ENCODE results near the gene ATF6. TPM values are rescaled to one million over a fixed set of nuclear protein-coding genes. Genes with fewer than 3 reads are reported as not detected.
"Not testable (repeated sequence)": the region's sequence is repeated elsewhere in the genome, so short reads cannot be mapped to it uniquely, and the experiment has no call there.

The ATF6 gene
- total RNA-seq, 1 donor from 2014 or later: 12.6 TPM

DNA sequence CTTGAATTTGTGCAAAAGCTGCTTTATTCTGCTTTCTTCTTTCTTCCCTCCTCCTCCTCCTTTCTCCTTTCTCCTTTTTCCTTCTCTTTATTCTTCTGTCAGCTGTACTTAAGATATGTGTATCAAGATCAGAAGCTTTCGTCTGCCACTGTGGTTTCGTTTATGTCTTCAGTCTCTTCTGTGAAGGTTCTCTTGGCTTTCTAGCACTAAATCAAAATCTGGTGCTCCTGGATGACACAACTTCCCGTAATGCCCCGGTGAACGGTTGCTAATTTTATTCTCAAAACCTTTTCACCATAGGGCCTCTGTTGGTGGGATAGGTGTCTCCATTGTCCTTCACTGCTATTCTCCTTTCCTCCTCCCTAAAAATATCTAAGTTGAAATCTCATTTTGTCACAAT, 5.0 kb downstream of the ATF6 start:
- ATAC-seq (no peak), DNase-seq (ENCODE audit: missing footprints) (no peak)
- intact Hi-C loops (cut with DNase I): no loop called here

DNA sequence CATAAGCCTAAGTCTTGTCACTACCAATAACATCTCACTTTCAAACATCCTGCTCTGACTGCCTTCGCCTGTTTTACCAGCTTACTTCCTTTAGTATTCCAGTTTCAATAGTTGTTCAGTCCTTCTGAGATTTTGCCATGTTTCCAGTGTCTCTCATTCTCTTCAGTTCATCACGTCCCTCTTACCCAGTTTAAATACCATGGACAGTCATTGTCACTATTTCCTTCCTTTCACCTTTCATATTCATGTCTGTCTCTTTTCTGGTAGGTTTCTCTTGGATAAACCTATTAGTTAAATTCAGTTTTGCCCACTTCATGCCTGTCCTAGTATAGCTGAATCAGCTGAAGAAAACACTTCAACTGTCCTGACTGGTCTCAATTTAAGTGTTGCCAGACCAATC, 5.9 kb downstream of the ATF6 start:
- DNase-seq (ENCODE audit: missing footprints) (no peak), ATAC-seq (no peak)
- intact Hi-C loops (cut with DNase I): no loop called here

DNA sequence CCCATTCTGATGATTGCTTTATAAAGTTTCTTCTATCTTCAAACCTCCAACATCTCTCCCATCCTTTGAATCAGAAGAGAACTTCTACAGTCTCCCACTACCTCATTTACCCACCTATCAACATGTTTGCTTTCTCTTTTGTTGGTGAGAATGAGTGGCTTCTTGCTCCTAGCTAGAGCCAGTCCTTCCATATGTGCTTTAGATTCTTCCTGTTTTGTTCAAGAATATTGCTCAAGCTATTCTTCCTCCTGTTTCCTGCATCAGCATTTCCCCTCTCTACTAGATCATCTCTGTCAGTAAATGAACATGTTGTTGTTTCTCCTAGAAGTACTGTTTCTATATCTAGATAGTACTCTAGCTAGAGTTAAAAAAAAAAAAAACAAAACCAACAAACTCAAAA, 6.3 kb downstream of the ATF6 start:
- DNase-seq (ENCODE audit: missing footprints) (no peak), ATAC-seq (peak; percentile 63)
- intact Hi-C loops (cut with DNase I): no loop called here

DNA sequence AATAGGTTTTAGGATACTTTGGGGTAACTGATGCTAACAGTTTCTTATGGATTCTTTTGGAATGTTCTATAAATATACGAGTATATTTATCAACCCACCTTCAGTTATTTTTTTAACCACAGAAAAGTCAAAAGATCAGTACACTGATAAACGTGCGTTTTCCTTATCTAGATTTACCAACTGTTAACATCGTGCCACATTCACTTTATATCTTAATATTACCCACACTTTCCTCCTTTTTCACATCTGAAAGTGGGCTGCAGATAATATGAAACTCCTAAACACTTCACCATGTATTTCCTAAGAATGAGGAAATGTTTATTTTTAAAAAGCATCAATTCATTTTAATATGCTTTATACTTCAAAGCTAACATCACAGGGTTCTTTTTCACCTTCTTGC, 7.7 kb downstream of the ATF6 start:
- intact Hi-C loops (cut with DNase I): no loop called here
- DNase-seq (ENCODE audit: missing footprints): no peak
- ATAC-seq: no peak

DNA sequence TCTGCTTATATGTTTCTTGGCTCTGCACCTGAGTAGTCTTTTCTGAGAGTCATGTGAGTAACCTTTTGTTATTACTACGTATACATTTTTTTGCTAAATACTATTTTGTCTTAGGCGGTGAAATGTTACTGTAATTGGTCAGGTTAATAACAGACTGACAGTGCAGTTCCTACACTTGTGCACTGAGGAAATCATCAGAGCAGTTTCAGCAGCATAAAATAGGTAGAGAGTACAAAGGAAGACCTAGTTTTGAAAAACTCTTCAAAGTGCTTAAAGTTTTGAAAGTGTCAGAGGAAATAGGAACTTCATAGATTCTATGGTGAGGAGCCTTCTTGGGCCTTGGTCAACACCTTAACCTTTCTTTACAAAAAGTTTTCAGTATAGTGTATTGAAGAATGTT, 11.1 kb downstream of the ATF6 start:
- DNase-seq (ENCODE audit: missing footprints) (no peak), ATAC-seq (no peak)
- intact Hi-C loops (cut with DNase I): no loop called here

DNA sequence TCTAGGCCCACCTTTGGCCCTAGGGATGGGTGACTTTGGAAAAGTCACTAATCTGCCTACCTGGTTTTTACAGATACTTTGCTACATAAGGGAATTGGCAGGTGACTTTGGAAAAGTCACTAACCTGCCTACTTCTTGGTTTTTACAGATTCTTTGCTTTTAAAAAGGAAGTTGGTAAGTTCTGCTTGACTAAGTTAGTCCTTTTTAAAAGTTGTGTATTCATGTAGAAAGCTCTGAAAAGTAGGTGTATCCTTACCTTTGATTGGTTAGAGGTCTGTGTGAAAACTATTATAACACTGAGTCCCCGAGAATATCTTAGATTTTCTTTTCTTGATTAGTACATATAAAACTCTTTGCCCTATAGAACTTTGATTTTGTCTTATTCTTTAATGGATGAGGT, 12.4 kb downstream of the ATF6 start:
- intact Hi-C loops (cut with DNase I): no loop called here
- no peak for ATAC-seq
- DNase-seq (ENCODE audit: missing footprints): no peak

DNA sequence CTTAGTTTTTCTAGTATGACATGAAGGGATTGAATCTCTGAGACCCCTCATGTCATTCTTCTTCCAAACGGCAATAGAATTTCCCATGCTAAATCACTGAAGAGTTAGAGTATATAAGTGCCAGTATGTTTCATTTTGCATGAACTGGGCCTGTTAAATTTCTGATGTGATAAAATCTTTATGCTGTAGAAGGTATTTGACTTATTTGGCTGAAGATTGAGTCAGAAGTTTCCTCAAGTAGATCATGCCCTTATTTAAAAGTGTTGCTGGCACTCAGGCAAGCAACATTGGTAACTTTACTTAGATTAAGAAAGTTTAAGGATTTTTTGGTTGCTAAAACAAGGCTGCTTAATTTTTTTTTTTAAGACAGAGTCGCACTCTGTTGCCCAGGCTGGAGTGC, 13.3 kb downstream of the ATF6 start:
- intact Hi-C loops (cut with DNase I): no loop called here
- DNase-seq (ENCODE audit: missing footprints): no peak
- no peak for ATAC-seq

DNA sequence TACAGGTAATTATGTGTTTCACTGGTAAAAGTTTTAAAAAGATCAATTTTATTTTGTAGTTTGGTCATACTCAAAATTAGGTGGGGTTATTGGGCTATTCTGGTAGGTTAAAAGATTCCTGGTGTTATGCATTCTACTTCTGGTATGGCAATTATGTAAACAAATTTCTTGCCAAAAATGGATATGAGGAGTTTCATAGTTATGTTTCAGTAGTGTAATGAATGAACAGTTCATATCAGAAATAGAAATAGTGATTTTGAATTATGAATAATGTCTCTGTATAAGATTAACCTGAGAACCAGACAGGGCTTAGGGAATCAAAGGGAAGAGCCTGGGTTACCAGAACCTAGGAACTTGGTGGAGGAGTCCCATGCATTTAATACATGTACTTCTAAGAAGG, 15.9 kb downstream of the ATF6 start:
- DNase-seq (ENCODE audit: missing footprints): no peak
- ATAC-seq: no peak
- intact Hi-C loops (cut with DNase I): no loop called here

DNA sequence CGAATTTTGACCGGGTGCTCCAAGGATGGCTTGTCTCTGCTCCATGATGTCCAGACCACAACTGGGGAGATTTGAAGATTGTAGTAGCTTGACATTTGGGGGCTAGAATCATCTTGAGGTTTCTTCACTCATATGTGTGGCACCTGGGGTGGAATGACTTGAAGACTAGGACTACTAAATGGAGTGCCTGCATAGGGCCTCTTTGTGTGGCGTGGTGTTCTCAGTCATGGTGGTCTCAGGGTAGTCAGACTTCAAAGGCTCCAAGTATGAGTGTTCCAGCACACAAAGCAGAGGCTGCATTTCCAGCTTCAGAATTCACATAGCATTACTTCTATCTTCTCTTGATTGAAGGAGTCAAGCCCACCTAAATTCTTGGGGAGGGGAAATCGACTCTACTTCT, 16.8 kb downstream of the ATF6 start:
- ATAC-seq (no peak), DNase-seq (ENCODE audit: missing footprints) (no peak)
- intact Hi-C loops (cut with DNase I): no loop called here

DNA sequence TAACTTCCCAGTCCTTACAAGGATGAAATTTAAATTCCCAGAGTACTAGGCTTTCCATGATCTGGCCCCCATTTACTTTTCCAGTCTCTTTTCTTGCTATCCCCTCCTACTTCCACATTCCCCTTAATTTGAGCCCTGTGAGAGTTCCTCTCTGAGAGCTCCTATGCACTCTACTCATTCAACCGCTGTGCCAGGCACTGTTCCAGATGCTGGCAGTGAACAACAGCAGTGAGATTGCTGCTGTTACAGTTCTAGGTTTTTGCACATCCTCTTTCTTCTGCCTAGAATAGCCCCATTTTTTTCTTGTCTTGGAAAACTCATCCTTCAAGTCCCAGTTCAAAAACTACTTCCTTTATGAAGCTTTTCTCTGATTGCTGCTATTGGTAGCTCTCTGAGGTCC, 18.8 kb downstream of the ATF6 start:
- intact Hi-C loops (cut with DNase I): no loop called here
- ATAC-seq (peak; percentile 54), DNase-seq (ENCODE audit: missing footprints) (no peak)

DNA sequence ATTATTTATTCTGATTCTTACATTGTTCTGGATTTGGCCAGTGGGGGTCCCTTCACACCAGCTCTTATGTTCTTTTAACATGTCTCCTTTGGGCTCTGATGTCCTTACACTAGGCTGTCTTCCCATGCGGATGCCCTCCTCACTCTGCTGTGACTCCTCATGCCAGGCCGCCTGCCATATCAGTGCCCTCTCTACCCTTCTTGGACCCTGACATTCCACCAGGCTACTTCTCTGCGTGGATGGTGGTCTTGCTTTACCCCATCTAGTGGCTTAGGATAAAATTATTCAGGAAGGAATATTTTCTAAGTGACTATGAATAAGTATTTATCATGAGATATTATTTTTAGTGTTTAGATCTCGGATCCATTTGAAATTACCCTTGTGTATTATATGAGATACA, 21.2 kb downstream of the ATF6 start:
- DNase-seq (ENCODE audit: missing footprints) (no peak), ATAC-seq (no peak)
- intact Hi-C loops (cut with DNase I): no loop called here

DNA sequence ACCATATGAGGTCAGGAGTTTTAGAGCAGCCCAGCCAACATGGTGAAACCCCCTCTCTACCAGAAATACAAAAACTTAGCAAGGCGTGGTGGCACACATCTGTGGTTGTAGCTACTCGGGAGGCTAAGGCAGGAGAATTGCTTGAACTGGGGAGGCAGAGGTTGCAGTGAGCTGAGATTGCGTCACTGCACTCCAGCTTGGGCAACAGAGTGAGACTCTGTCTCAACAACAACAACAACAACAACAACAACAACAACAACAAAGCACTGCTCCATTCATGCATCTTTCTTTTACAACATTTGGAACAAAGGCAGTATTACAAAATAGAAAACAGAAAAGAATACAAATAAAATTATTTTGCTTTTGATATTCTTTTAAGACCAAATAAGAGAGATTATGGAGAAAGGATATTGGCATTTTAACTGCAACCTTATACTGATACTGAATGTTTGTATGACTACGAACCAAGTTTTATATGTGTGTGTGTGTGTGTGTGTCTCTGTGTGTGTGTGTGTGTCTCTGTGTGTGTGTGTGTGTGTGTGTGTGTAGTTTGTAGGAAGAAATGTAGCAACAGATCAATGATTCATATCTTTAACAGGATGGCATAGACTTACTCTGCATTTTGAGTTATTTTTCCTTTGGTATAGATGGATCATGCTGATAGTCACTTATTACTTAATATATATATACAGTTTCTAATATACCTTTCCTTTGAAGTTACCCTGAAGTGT, 24.6 kb downstream of the ATF6 start:
- intact Hi-C loops (cut with DNase I): no loop called here
- DNase-seq (ENCODE audit: missing footprints) (no peak), ATAC-seq (no peak)

DNA sequence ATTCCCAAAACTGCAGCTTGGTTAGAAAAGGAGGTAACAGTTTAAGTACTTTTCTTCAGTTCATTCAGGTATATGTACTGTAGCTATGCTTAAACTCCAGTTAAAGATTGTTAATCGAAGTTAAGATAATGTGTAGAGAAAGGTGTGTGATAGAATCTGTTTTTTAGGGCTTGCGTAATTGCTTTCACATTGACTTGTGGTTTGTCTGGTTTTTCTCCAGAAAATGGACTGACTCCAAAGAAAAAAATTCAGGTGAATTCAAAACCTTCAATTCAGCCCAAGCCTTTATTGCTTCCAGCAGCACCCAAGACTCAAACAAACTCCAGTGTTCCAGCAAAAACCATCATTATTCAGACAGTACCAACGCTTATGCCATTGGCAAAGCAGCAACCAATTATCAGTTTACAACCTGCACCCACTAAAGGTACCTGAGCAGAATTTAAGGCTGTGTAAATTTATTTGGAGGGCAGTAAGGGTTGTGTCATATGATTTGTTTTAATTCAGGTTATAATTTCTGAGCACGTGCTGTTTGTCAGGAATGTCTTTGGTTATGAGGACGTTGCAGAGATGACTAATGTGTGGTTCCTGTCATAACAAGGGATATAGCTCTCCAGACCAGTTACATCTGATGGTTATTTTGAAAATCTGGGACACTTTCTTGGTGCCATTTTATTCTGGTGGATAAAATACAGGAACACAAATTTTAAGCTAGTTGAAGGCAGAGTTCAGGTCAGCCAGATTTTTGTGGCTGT, 26.0 kb downstream of the ATF6 start:
- no peak for ATAC-seq

DNA sequence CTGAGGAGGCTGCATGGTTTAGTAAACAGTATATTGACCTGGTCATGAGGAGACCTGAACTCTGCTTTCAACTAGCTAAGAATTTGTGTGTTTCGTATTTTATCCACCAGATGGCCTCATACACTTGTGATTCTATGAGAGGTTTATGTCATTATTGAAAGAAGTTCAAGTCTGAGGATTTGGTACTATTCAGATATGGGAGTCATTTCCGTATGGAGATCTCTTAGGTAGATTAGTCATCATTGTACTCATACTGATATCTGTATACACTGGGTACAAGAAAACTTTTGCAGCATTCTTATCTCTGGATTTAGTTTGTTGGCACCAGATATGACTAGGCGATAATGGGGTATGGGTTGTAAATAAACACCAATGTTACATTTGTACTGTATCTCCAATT, 26.6 kb downstream of the ATF6 start:
- DNase-seq (ENCODE audit: missing footprints) (no peak), ATAC-seq (no peak)

More for the DNA sequence above, 26.0 kb downstream of the ATF6 start:
- intact Hi-C loops (cut with DNase I): loop anchor here (1.0 kb wide), 1 partner anchor 245 kb away; no protein-coding TSS in a partner anchor
- no peak for DNase-seq (ENCODE audit: missing footprints)

DNA sequence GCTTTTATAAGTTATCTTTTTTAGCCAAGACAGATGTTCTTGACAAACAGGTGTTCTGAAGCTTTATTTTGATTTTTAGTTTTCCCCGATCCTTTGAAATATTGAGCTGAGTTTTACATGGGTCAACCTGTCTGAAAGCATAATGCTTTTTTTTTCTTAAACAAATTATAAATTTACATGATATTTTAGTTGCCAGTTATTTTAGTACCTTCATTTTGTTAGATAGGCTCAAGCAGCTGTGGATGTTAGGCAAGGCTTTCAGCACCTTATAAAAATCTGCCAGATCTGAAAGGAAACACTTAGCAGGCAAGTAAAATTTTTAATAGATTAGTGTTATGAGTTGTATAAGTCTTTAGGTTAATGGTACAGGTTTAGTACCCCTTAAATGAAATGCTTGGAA, 33.7 kb downstream of the ATF6 start:
- intact Hi-C loops (cut with DNase I): no loop called here
- ATAC-seq: no peak
- DNase-seq (ENCODE audit: missing footprints): no peak

More for the DNA sequence above, 26.6 kb downstream of the ATF6 start:
- intact Hi-C loops (cut with DNase I): loop anchor here (1.0 kb wide), 1 partner anchor 245 kb away; no protein-coding TSS in a partner anchor

DNA sequence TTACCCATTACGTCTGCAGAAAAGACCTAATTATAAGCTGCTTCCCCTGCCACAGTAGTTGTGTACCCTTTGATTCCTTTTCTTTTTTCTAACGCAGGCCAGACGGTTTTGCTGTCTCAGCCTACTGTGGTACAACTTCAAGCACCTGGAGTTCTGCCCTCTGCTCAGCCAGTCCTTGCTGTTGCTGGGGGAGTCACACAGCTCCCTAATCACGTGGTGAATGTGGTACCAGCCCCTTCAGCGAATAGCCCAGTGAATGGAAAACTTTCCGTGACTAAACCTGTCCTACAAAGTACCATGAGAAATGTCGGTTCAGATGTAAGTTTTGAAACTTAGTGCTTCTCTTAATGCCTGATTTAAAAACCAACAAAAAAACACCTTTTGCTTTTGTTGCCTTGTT, 35.8 kb downstream of the ATF6 start:
- intact Hi-C loops (cut with DNase I): no loop called here
- ATAC-seq (no peak), DNase-seq (ENCODE audit: missing footprints) (no peak)

DNA sequence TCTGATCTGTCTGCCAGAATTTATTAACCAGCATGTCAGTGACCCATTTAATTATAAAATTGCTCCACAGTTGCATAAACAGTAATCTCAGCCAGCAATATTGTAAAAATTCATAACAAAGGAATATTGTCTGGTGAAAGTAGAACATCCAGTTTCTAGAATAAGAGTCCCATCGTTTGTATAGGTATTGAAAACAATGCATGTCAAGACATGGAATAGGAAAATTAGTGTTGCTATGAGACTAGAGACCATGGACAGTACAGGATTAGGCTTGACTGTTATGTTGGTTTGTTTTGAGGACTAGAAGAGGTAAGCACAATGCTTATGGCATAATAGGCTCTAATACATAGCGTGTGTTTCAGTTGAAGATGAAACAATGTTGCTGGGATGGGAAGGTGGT, 37.1 kb downstream of the ATF6 start:
- ATAC-seq (no peak), DNase-seq (ENCODE audit: missing footprints) (no peak)
- intact Hi-C loops (cut with DNase I): no loop called here

DNA sequence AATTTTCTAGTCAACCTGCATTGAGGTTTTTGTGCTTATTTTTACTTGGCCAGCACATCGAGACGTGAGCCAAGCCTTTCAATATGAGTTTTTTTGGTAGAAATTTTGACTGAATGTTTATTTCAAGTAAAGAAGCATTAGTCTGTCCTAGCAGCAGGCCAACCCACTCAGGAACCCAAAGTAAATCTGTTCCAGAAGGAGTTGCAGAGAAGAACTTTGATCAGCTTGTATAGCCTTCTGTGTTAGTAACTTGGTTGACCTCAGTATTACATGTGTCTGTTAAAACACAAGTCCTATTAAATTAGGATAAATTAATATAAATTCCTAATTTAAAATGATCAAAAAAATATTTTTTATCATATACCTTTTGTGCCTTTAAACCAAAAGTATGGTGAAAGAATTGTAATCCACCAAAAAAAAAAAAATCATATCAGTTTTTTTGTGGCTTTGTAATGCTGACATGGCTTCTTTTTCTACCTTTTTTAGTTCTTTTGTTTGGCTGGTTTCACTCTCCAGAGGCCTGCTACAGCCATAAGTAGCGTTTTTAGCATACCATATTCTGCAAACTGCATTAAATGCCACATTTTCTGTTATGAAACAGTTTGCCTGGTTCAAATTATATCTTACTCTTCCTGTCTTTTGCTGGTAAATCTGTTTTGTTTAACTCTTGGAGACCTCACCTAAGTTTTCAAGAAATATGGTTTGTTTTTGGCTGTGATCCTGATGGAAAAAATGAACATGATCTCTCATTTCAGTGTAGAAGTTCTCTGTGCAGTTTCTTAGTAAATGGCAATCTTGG, 39.5 kb downstream of the ATF6 start:
- no peak for ATAC-seq
- no peak for DNase-seq (ENCODE audit: missing footprints)
- intact Hi-C loops (cut with DNase I): no loop called here

DNA sequence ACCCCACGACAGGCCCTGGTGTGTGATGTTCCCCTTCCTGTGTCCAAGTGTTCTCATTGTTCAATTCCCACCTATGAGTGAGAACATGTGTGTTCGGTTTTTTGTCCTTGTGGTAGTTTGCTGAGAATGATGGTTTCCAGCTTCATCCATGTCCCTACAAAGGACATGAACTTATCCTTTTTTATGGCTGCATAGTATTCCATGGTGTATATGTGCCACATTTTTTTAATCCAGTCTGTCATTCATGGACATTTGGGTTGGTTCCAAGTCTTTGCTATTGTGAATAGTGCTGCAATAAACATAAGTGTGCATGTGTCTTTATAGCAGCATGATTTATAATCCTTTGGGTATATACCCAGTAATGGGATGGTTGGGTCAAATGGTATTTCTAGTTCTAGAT, 43.1 kb downstream of the ATF6 start:
- DNase-seq (ENCODE audit: missing footprints); ATAC-seq; intact Hi-C loops (cut with DNase I): not testable (repeated sequence)

DNA sequence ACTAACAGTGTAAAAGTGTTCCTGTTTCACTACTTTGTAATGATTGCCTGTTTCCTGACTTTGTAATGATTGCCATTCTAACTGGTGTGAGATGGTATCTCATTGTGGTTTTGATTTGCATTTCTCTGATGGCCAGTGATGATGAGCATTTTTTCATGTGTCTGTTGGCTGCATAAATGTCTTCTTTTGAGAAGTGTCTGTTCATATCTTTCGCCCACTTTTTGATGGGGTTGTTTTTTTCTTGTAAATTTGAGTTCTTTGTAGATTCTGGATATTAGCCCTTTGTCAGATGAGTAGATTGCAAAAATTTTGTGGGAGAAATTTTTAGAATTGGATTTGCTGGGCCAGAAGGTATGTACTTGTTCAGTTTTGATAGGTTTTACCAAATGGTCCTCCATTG, 43.5 kb downstream of the ATF6 start:
- intact Hi-C loops (cut with DNase I); ATAC-seq; DNase-seq (ENCODE audit: missing footprints): not testable (repeated sequence)

Data from Right ventricle myocardium inferior (tissue), 1 donor.